ENCODE data around the gene IGFBP1. TPM values are rescaled to one million over a fixed set of nuclear protein-coding genes. Genes with fewer than 3 reads are reported as not detected.

The IGFBP1 gene
- total and polyA plus RNA-seq, 2 donors (not counting 1 experiment from before 2014, with no cell fraction given): not detected

DNA sequence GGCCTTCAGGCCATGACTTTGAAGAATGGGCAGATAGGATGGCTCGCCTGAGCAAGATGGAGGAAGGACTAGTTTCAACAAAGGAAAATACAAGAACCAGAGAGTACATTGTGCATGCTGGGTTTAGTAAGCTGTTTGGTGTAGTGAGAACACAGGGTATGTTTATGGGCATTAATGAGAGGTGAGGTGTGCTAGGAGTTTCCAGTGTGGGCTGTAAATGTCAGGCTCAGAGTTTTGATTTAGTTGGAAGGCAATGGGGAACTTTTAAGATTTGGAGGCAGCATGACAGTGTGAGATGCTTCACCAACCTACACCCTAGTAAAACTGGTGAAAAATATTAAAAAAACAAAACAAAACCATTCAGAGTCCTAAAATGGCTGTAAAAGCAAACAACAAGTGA, 13.3 kb downstream of the IGFBP1 start:
- H3K27ac ChIP-seq (ENCODE audit: low read length in 2 of 2): no peak overlapping the region
- H3K9ac ChIP-seq (ENCODE audit: low read length): no peak overlapping the region
- no peaks in the 10 kb centered on the region for H3K4me1 ChIP-seq (ENCODE audit: control insufficient read depth in 2 of 2, insufficient read depth in 2 of 2, low read length in 2 of 2)
- Mint-ChIP-seq H3K27ac (no peak overlapping the region), H3K27me3 (peaks cover 36% of the 10 kb centered on the region), H3K4me3 (no peak overlapping the region), H3K4me1 (no peaks in the 10 kb centered on the region), H3K9me3 (ENCODE audit: insufficient read depth) (no peaks in the 10 kb centered on the region)
- POLR2A ChIA-PET: no interaction called here
- H2AFZ ChIP-seq (ENCODE audit: insufficient read depth, low read depth, low read length, poor library complexity, severe bottlenecking): no peak overlapping the region
- WGBS (ENCODE audit: insufficient coverage): 91% methylated on average over 1 of the region's 1 CpG
- H3K79me2 ChIP-seq (ENCODE audit: control insufficient read depth, insufficient read depth, low read length): no peaks in the 10 kb centered on the region
- no peak for TF ChIP-seq EZH2 (IDR thresholded peaks at IDR 0.05; ENCODE audit: borderline replicate concordance, insufficient read depth, low read depth, low read length, poor library complexity, severe bottlenecking)
- TF ChIP-seq, protein P1, sequence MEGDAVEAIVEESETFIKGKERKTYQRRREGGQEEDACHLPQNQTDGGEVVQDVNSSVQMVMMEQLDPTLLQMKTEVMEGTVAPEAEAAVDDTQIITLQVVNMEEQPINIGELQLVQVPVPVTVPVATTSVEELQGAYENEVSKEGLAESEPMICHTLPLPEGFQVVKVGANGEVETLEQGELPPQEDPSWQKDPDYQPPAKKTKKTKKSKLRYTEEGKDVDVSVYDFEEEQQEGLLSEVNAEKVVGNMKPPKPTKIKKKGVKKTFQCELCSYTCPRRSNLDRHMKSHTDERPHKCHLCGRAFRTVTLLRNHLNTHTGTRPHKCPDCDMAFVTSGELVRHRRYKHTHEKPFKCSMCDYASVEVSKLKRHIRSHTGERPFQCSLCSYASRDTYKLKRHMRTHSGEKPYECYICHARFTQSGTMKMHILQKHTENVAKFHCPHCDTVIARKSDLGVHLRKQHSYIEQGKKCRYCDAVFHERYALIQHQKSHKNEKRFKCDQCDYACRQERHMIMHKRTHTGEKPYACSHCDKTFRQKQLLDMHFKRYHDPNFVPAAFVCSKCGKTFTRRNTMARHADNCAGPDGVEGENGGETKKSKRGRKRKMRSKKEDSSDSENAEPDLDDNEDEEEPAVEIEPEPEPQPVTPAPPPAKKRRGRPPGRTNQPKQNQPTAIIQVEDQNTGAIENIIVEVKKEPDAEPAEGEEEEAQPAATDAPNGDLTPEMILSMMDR (IDR thresholded peaks at IDR 0.05): no peak
- no peak overlapping the region for H3K4me3 ChIP-seq (ENCODE audit: control extremely low read depth in 1 of 5, extremely low read depth in 1 of 5, insufficient read depth in 1 of 5, low read depth in 2 of 5, low read length in 4 of 5)
- H3K36me3 ChIP-seq (replicated peaks in 1 of 2; ENCODE audit: control extremely low read depth in 1 of 2, control insufficient read depth in 1 of 2, extremely low read depth in 1 of 2, insufficient read depth in 2 of 2, low read length in 1 of 2): no peaks in the 10 kb centered on the region
- intact Hi-C loops (cut with micrococcal nuclease): no loop called here
- ATAC-seq (ENCODE audit: low read depth) (no peak), DNase-seq (no peak)
- peaks cover 0 to 7% (median 7%) of the 10 kb centered on the region in 3 donors for H3K9me3 ChIP-seq (ENCODE audit: control extremely low read depth in 1 of 3, control insufficient read depth in 2 of 3, insufficient read depth in 1 of 3, low read length in 2 of 3)
- CTCF ChIA-PET: interaction anchor here (0.6 to 1.3 kb wide), 3 partner anchors 13 to 839 kb away, joined by 3 read pairs; no protein-coding TSS in a partner anchor
- H3K4me2 ChIP-seq (replicated peaks; ENCODE audit: low read depth, low read length, poor library complexity, severe bottlenecking): no peak overlapping the region
- peaks cover 0 to 11% (median 0%) of the 10 kb centered on the region in 4 experiments for H3K27me3 ChIP-seq (replicated peaks in 1 of 4; ENCODE audit: control extremely low read depth in 1 of 4, control insufficient read depth in 3 of 4, insufficient read depth in 4 of 4, low read length in 3 of 4)
- H4K20me1 ChIP-seq (ENCODE audit: control insufficient read depth, insufficient read depth, low read length, poor library complexity, severe bottlenecking): no peaks in the 10 kb centered on the region

DNA sequence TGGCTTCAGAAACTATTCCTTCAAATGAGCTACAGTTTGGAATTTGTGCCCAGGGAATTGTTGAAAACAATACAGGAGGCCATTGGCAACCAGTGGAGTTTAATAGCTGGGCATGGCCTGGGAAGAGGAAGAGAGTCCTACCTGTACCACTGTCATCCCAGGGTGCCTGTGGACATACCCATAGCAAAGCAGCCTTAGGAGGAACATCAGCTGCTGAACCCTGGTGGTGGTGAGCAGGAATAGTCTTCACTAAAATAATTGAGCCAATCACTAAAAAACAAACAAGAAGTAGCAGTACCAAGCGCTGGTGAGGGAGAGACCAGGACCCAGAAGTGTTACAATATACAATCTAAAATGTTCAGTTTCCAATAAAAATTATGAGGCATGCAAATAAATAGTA, 14.5 kb downstream of the IGFBP1 start:
- ATAC-seq (ENCODE audit: low read depth): no peak
- Histone ChIP-seq H3K36me3 (replicated peaks in 1 of 2; ENCODE audit: control extremely low read depth in 1 of 2, control insufficient read depth in 1 of 2, extremely low read depth in 1 of 2, insufficient read depth in 2 of 2, low read length in 1 of 2) (no peaks in the 10 kb centered on the region), H3K27me3 (replicated peaks in 1 of 4; ENCODE audit: control extremely low read depth in 1 of 4, control insufficient read depth in 3 of 4, insufficient read depth in 4 of 4, low read length in 3 of 4) (peaks cover 0 to 5% (median 0%) of the 10 kb centered on the region in 4 experiments), H3K9ac (ENCODE audit: low read length) (no peak overlapping the region), H3K79me2 (ENCODE audit: control insufficient read depth, insufficient read depth, low read length) (no peaks in the 10 kb centered on the region), H4K20me1 (ENCODE audit: control insufficient read depth, insufficient read depth, low read length, poor library complexity, severe bottlenecking) (no peaks in the 10 kb centered on the region), H3K4me3 (ENCODE audit: control extremely low read depth in 1 of 5, extremely low read depth in 1 of 5, insufficient read depth in 1 of 5, low read depth in 2 of 5, low read length in 4 of 5) (no peak overlapping the region), H3K4me1 (ENCODE audit: control insufficient read depth in 2 of 2, insufficient read depth in 2 of 2, low read length in 2 of 2) (no peaks in the 10 kb centered on the region), H3K9me3 (ENCODE audit: control extremely low read depth in 1 of 3, control insufficient read depth in 2 of 3, insufficient read depth in 1 of 3, low read length in 2 of 3) (peaks cover 0 to 7% (median 7%) of the 10 kb centered on the region in 3 donors), H2AFZ (ENCODE audit: insufficient read depth, low read depth, low read length, poor library complexity, severe bottlenecking) (no peak overlapping the region), H3K4me2 (replicated peaks; ENCODE audit: low read depth, low read length, poor library complexity, severe bottlenecking) (no peak overlapping the region), H3K27ac (ENCODE audit: low read length in 2 of 2) (no peak overlapping the region)
- ChIA-PET POLR2A (no interaction called here), CTCF (interaction anchor here (1.2 kb wide), 1 partner anchor 15 kb away, joined by 3 read pairs; no protein-coding TSS in a partner anchor)
- no peak for DNase-seq
- no peaks in the 10 kb centered on the region for H3K4me1 Mint-ChIP-seq
- no peak for TF ChIP-seq EZH2 (IDR thresholded peaks at IDR 0.05; ENCODE audit: borderline replicate concordance, insufficient read depth, low read depth, low read length, poor library complexity, severe bottlenecking)
- TF ChIP-seq, protein P1 (IDR thresholded peaks at IDR 0.05): no peak
- no CpG with 5 or more reads among the region's 1 CpG for whole genome bisulfite sequencing (ENCODE audit: insufficient coverage)
- H3K9me3 Mint-ChIP-seq (ENCODE audit: insufficient read depth): no peaks in the 10 kb centered on the region
- intact Hi-C loops (cut with micrococcal nuclease): no loop called here
- no peak overlapping the region for H3K27ac Mint-ChIP-seq
- H3K4me3 Mint-ChIP-seq: no peak overlapping the region
- H3K27me3 Mint-ChIP-seq: peaks cover 30% of the 10 kb centered on the region

All from B cell (primary cell).